ENCODE measurements around the gene MSANTD7. TPM values are rescaled to one million over a fixed set of nuclear protein-coding genes. Genes with fewer than 3 reads are reported as not detected.
"Not testable (repeated sequence)": the region's sequence is repeated elsewhere in the genome, so short reads cannot be mapped to it uniquely, and the experiment has no call there.

Gene MSANTD7
- total RNA-seq, 1 donor from 2014 or later: 17.1 TPM

DNA sequence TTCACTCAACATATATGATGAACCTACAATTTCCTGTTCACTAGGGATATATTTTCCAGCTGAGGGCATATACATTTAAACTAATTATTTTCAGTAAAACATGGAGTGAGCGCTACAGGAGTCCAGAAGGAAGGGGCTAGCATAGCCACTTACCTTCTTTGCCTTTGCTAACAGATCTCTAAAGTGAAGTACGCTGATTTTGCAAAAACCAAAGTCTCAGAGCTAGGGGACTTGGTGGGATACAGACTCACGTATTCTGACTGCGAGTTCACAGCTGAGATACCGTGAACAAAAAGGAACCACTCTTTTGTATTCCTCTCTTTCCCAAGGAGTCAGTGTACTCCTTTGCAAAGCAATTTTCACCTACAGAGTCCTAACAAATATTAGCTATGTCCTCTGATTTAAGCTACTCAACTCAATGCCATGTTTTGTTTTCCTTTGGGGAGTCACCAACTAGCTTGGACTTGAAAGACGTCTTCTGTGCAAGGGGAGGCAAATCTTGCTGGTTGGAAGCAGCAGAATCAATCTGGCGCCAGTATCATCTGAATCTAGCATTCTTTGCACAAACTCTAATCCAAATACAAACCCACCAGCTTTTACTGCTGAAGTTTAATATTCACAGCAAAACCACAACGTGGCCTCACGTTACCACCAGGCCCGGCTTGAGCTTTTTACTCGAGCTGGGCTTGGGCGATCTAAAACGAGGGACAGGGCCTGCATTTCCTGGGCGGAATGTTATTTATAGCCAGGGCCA is 926 bp upstream of the MSANTD7 start:
- DNase-seq (ENCODE audit: low read depth in 2 of 2): no peak

DNA sequence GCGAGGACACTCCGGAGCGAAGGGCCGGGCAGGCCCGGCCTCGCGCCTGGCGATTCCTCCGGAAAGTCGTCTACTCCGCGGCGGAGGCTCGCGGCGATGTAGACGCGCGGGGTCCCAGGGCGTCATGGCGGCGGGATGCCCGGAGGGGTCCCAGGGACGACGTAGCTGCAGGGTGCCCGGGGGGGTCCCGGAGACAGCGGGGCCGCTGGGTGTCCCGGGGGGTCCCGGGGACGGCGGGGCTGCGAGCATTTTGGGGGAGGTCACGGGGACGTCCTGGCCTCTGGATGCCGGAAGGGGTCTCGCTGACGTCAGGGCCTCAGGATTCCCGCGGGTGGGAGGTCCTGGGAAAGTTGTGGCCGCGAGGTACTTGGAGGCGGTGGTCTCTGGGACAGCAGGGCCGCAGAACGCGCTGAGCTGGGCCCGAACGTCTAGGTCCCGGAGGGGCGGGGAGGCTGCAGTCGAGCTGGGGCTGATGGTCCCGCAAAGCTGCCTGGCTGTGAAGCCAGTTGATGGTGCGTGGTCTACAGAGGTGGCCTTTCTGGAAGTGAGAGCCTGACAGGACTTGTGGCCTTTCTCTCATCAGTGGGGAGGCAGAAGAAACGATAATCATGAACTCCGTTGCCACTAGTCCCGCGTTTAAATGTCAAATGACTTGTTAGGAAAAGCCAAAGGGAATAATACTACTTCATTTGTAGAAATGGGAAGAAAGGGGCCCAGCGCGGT is 637 bp downstream of the MSANTD7 start:
- peak in 1 of 2 donors; percentile 36 for DNase-seq (ENCODE audit: low read depth in 2 of 2)

- no peak for DNase-seq (ENCODE audit: low read depth in 2 of 2)
Measured at GRCh38 chr10:14839305-14839695, 1.2 kb downstream of the MSANTD7 start.

DNA sequence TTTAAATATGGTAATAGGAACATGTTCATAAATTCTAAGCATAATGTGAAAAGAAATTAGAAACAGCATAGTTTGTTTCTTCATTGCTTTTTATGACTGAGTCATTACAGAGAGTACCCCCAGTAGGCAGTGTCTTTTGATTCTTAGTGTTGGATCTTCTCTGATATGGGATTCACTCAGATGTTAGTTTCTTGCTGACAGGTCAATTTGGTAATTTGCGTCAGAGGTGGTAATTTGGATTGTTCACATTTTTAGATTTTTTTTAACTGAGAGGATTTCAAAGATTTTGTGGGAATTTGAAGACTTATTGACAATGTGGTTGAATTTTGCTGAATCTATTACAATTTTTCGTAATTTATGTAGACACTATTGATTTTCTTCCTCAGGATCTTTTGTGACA is 2.1 kb downstream of the MSANTD7 start:
- DNase-seq (ENCODE audit: low read depth in 2 of 2): no peak

GRCh38 chr10:14843327-14843988 is 5.4 kb downstream of the MSANTD7 start:
- DNase-seq (ENCODE audit: low read depth in 2 of 2): no peak

DNA sequence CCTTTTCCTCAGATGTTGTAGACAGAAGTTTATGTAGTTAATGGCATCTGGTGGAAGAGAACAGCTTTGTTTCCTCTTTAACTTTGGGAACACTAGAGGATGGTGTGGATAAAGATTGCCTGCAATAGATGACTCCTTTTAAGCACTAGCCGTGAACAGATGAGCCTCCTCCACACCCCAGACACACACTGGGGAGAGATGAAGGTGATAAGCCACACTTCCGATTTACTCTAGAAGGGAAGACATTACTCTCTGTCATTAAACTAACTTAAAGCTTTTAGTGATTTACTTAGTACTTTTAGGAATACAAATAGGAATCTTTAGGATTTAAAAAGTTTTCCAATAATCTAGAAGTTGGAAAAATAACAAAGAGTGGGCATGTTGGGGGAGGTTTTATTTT is 6.8 kb downstream of the MSANTD7 start:
- no peak for DNase-seq (ENCODE audit: low read depth in 2 of 2)

- no peak for DNase-seq (ENCODE audit: low read depth in 2 of 2)
Measured at GRCh38 chr10:14852236-14852635, 14.1 kb downstream of the MSANTD7 start.

DNA sequence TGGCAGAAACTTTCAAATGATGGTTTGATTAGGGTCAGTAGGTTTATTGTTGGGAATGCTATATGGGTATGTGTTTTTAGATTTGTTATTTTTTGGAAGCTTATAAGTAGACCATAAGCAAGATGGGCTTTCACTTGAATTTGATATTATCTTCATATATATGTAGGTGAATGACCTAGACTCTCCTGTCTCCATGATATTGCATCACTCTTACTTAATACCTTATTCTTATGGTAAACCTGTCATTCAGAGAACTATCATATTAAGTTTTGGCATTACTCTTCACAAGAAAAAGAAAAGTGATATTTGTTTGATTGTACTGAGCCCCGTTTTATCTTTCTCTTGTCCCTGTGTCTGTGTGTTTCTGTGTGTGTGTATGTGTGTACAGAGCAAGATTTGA is 17.3 kb downstream of the MSANTD7 start:
- no peak for DNase-seq (ENCODE audit: low read depth in 2 of 2)

- DNase-seq (ENCODE audit: low read depth in 2 of 2): no peak
Measured at GRCh38 chr10:14858338-14858960, 20.3 kb downstream of the MSANTD7 start.

GRCh38 chr10:14859043-14859442 is 20.9 kb downstream of the MSANTD7 start:
- DNase-seq (ENCODE audit: low read depth in 2 of 2): no peak

- DNase-seq (ENCODE audit: low read depth in 2 of 2): no peak
Measured at GRCh38 chr10:14859775-14860174, 21.7 kb downstream of the MSANTD7 start.

- DNase-seq (ENCODE audit: low read depth in 2 of 2): no peak
Measured at GRCh38 chr10:14860791-14861190, 22.7 kb downstream of the MSANTD7 start.

DNA sequence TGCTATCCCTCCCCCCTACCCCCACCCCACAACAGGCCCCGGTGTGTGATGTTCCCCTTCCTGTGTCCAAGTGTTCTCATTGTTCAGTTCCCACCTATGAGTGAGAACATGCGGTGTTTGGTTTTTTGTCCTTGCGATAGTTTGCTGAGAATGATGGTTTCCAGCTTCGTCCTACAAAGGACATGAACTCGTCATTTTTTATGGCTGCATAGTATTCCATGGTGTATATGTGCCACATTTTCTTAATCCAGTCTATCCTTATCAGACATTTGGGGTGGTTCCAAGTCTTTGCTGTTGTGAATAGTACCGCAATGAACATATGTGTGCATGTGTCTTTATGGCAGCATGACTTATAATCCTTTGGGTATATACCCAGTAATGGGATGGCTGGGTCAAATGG is 26.4 kb downstream of the MSANTD7 start:
- not testable (repeated sequence) for DNase-seq (ENCODE audit: low read depth in 2 of 2)

GRCh38 chr10:14864871-14865270 is 26.8 kb downstream of the MSANTD7 start:
- not testable (repeated sequence) for DNase-seq (ENCODE audit: low read depth in 2 of 2)

GRCh38 chr10:14873090-14873760 is 35.1 kb downstream of the MSANTD7 start:
- DNase-seq (ENCODE audit: low read depth in 2 of 2): no peak

DNA sequence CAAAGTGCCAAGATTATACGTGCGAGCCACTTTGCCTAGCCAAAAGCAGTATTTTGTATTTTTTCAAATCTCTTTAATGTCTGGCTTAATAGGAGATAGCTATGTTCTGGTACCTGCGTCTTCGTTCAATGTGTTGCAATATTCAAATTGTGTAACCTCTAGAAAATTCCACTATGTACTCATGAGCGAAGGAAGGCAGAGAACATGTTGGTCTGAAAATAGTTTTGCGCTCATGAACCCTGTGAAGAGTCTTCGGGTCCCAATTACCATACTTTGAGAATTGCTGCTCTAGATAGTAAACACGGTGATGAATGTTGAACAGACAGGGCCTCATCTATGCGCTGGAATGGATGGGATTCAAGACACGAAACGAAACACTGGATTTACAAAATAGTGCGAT is 37.8 kb downstream of the MSANTD7 start:
- DNase-seq (ENCODE audit: low read depth in 2 of 2): no peak

GRCh38 chr10:14876764-14877163 is 38.7 kb downstream of the MSANTD7 start:
- DNase-seq (ENCODE audit: low read depth in 2 of 2): no peak

DNA sequence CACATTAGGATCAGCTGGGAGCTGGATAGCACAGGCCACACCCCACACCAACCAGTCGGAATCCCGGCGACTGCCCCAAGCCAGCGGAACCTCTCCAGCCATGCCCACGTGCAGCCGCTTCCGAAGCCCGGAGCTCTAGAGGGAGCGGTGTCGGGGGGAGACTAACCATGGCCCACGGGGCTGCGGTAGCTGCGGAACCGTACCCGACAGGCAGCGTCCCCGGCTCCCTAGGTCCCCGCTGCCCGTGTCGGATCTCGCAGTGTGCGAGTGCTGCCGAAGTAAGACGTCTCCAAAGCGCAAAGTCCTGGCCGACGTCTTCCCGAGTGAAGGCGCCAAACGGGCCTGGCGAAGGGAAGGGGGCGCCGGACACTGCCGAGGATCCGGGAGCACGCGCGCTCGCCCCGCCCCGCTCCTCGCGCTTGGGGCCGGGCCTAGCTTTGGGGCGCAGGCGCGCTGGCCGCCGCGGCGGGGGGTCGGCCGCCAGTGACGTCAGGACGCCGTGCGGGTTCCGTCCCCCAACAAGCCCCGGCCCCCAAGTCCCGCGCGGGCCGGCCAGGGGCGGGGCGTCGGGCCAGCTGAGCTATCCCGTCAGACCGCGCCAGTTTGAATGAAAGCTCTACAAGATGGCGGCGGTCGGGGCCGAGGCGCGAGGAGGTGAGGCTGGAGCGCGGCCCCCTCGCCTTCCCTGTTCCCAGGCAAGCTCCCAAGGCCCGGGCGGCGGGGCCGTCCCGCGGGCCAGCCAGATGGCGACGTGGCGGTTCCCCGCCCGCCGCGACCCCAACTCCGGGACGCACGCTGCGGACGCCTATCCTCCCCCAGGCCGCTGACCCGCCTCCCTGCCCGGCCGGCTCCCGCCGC is 40.4 kb downstream of the MSANTD7 start, which contains the start of gene SUV39H2:
Gene SUV39H2, plus strand, starts transcription at position 601 of the 858 bp plus-strand sequence. Its CDS starts 23 bp downstream, at position 624.
- DNase-seq (ENCODE audit: low read depth in 2 of 2): peak; percentile 81 to 97

DNA sequence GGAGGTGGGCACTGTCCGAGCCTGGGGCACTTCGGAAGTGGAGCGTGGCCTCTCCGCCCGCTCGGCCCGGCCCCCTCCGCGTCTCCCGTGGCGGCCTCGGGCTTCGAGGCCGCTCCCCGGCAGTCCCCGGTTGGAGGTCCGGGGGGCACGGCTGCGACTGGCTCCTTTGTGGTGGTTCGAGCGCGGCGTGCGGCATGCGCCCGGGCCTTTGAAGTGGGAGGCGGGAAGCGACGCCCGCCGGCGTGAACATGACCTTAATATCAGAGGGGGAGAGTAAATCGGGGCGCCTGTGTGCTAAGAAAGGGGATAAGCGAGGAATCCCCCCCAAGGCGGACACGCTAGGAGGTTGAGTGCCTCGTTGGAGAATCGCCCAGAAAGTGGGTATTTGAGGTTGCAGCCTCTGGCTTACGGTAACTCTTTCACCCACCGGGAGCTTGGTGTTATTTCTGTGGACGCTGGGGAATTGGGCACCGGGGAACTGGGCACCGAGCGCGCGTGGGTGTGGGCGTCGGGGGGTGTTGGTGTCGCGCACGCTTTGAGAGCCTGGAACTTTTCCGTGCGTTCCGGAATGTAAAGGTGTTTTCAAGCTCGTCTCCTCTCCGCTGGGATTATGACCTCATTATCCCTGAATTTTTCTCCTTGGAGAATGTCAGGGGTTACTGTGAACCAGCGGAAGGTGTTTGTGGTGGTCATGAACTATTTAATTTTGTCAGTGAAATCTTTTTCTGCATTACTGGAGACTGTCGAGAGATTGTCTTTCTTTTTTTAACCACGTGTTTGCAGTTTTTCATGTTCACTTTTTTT is 41.2 kb downstream of the MSANTD7 start:
- peak in 1 of 2 donors; percentile 31 for DNase-seq (ENCODE audit: low read depth in 2 of 2)

GRCh38 chr10:14879928-14880193 is 41.8 kb downstream of the MSANTD7 start:
- DNase-seq (ENCODE audit: low read depth in 2 of 2): no peak
